HEK293 (cell line): ENCODE measurements around the gene MN1.
A peak's percentile ranks its signal among the peaks of the same experiment; 100 is the strongest.

Experiments
- CTCF ChIA-PET: fragments of 350-600 bp; formaldehyde crosslinking; extraction: SDS; loops from one replicate; lab custom pipeline; 2021; ENCODE audit warnings: antibody characterized with exemption; lab: Yijun Ruan, JAX
- POLR2A ChIA-PET: fragments of 300-600 bp; formaldehyde crosslinking; extraction: SDS; loops from one replicate; lab custom pipeline; 2020; ENCODE audit warnings: antibody characterized with exemption, inconsistent platforms; lab: Yijun Ruan, JAX
- H3K27ac ChIP-seq: fragments of 200-500 bp; sonication (Bioruptor generic); 2 replicates; pipeline ENCODE4 v1.5.1; 2014; ENCODE audit warnings: low read depth, low read length, control low read depth, inconsistent platforms; ENCODE audit errors: extremely low read depth
- H3K36me3 ChIP-seq, 2 experiments: fragments of 200-500 bp in 1 of 2; sonication (Bioruptor generic) in 1 of 2; 1 replicate in 1 of 2; 2 replicates in 1 of 2; pipeline ENCODE4 v1.5.1; 2014 to 2017; ENCODE audit warnings: inconsistent platforms in 2 of 2, low read length in 2 of 2; ENCODE audit not compliant: control insufficient read depth in 2 of 2, insufficient read depth in 1 of 2
- H3K4me1 ChIP-seq: fragments of 200-500 bp; sonication (Bioruptor generic); 2 replicates; pipeline ENCODE4 v1.5.1; 2014; ENCODE audit warnings: mild to moderate bottlenecking, low read length, inconsistent platforms; ENCODE audit not compliant: control insufficient read depth, insufficient read depth
- H3K4me3 ChIP-seq: 2 replicates; pipeline ENCODE4 v1.5.1; 2011; ENCODE audit warnings: low read depth, mild to moderate bottlenecking, control low read depth, low read length, moderate library complexity
- H3K9me3 ChIP-seq: fragments of 200-500 bp; sonication (Bioruptor generic); 2 replicates; pipeline ENCODE4 v1.5.1; 2014; ENCODE audit warnings: low read depth, low read length, inconsistent platforms; ENCODE audit not compliant: control insufficient read depth, insufficient read depth
- ZIC2 ChIP-seq: fragments of 450-650 bp; formaldehyde crosslinking; IDR thresholded peaks from 2 replicates; pipeline ENCODE4 v1.5.1; 2016; ENCODE audit warnings: missing biosample characterization, missing genetic modification characterization
- ZNF266 ChIP-seq: fragments of 450-650 bp; formaldehyde crosslinking; IDR thresholded peaks from 2 replicates; pipeline ENCODE4 v1.5.1; 2016; ENCODE audit warnings: missing biosample characterization, missing genetic modification characterization, low read depth
- ZNF394 ChIP-seq: fragments of 450-650 bp; formaldehyde crosslinking; IDR thresholded peaks from 2 replicates; pipeline ENCODE4 v1.5.1; 2016; ENCODE audit warnings: missing biosample characterization, missing genetic modification characterization, mild to moderate bottlenecking, moderate library complexity, borderline replicate concordance
- ZNF645 ChIP-seq: fragments of 450-650 bp; formaldehyde crosslinking; IDR thresholded peaks from 2 replicates; pipeline ENCODE4; 2016; ENCODE audit warnings: missing biosample characterization, missing genetic modification characterization
- ZNF677 ChIP-seq: fragments of 450-650 bp; IDR thresholded peaks from 2 replicates; pipeline ENCODE4 v1.5.0; 2018; ENCODE audit warnings: missing biosample characterization, mild to moderate bottlenecking, missing genetic modification characterization, moderate library complexity

The MN1 gene

DNA sequence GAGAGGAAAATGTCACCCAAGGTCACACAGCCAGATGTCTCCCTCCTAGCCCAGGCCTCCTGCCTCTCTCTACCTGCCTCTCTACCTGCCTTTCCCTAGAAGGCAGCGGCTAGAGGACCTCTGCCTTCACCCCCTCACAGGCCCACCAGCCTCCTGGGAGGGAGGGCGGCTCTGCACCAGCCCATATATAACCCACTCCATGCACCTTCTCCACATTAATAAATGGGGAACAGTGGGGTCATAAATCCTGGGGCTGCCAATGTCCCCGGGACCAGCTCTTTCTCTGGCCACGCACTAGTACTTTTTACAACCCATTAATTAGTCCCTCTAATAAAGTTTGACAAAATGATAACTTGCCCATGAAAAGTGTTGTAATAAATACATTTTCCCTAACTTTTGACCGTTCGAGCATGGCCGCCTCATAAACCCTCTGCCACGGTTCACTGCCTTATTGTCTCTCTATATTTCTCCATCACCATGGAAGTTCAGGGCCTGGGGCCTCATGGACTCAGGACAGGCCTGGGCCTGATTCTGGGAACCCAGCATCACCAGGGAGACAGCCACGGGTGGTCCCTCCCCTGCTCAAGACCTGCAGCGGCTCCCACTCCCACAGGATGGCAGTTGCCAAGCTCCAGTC is 102.1 kb downstream of the MN1 start (continued):
- TF ChIP-seq ZNF266 (tag by site-specific recombination) (no peak), ZNF394 (tag by site-specific recombination) (no peak), ZNF645 (tag by site-specific recombination) (no peak)

DNA sequence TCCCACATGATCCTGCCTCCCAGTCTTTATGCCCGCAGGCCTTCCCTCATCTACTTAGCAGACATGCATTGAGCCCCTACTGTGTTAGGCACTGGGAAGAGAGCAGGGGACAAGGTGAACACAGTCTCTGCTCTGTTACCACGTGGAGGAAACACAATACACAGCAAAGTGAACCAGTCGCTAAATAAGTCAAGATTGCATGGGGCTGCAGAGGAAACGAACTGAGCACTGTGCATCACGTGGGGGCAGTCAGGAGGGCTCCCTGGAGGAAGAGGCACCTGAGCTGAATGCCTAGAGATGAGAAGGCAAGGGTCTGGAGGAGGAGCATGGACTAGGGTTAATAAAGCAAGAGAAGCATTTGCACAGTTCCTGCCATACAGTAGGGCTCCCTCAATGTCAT is 102.7 kb downstream of the MN1 start:
- Histone ChIP-seq H3K4me1 (no peaks in the 10 kb centered on the region), H3K36me3 (no peaks in the 10 kb centered on the region), H3K27ac (no peak overlapping the region), H3K4me3 (no peak overlapping the region), H3K9me3 (no peaks in the 10 kb centered on the region)
- TF ChIP-seq ZNF677, result no peak
- peak; percentile 37; the same call in 1 of the 2 replicates for TF ChIP-seq ZIC2 (tag by site-specific recombination)
- ChIA-PET POLR2A (no interaction called here), CTCF (no interaction called here)
